K562 (cell line): Measurements from ENCODE around the gene MARK3. TPM values are rescaled to one million over a fixed set of nuclear protein-coding genes. Genes with fewer than 3 reads are reported as not detected.

Experiments used
- ATAC-seq: fragments of 200-7000 bp; cut with Tn5 transposase; 3 replicates; pipeline ENCODE4 v1.9.1; 2020; ENCODE audit warnings: moderate library complexity
- BruUV-seq: library from RNA; stranded (reverse); fragments of 400-500 nt; replicated peaks from 2 replicates; lab custom pipeline; 2021; lab: Mats Ljungman, UMichigan
- CTCF ChIA-PET: fragments of 300-600 bp; formaldehyde crosslinking; extraction: SDS; loops from one replicate; lab custom pipeline; 2021; ENCODE audit warnings: low intra/inter-chr PET ratio; lab: Yijun Ruan, JAX
- POLR2A ChIA-PET: fragments of 300-600, 350-650 bp; sonication (Branson Sonifier 250); formaldehyde crosslinking; extraction: SDS; loops from one replicate; lab custom pipeline; 2021; ENCODE audit warnings: antibody characterized with exemption, inconsistent platforms; lab: Yijun Ruan, JAX
- DNase-seq, 4 experiments: peaks; one replicate each; pipeline versions ENCODE4 v3.0.0 to v3.0.0-alpha.2; 2011 to 2018; ENCODE audit warnings: low spot score in 3 of 4, mixed read lengths in 3 of 4; ENCODE audit errors: extremely low read depth in 1 of 4
- FAIRE-seq: peaks from 2 replicates; lab custom pipeline; 2011; peaks lifted over from hg19 to GRCh38; lab: Jason Lieb, UNC
- H2AFZ ChIP-seq: 2 replicates; pipeline ENCODE4 v1.6.0; 2011; ENCODE audit warnings: low read depth, low read length, control low read depth, inconsistent platforms
- H3K27ac ChIP-seq: fragments of 200-600 bp; 3 replicates; pipeline ENCODE4 v1.8.0; 2011; ENCODE audit warnings: low read depth, mild to moderate bottlenecking, control low read depth, inconsistent platforms, low read length, moderate library complexity, mixed read lengths; ENCODE audit errors: extremely low read depth
- H3K27me3 ChIP-seq, 2 experiments: fragments of 300-600 bp in 1 of 2; 2 replicates in 1 of 2; 3 replicates in 1 of 2; pipeline versions ENCODE4 v1.6.0 to v1.8.0; 2011; ENCODE audit warnings: inconsistent platforms in 2 of 2, low read length in 2 of 2, mild to moderate bottlenecking in 1 of 2, mixed read lengths in 1 of 2, moderate library complexity in 1 of 2; ENCODE audit not compliant: control insufficient read depth in 2 of 2, insufficient read depth in 2 of 2
- H3K36me3 ChIP-seq: fragments of 300-600 bp; 3 replicates; pipeline ENCODE4 v1.8.0; 2011; ENCODE audit warnings: mild to moderate bottlenecking, low read length, inconsistent platforms; ENCODE audit not compliant: control insufficient read depth, insufficient read depth
- H3K4me1 ChIP-seq, 2 experiments: fragments of 200-600 bp in 1 of 2; replicated peaks in 1 of 2; 2 replicates in 1 of 2; 3 replicates in 1 of 2; pipeline versions ENCODE4 v1.5.1 to v1.8.0; 2011; ENCODE audit warnings: inconsistent platforms in 2 of 2, low read length in 2 of 2, mild to moderate bottlenecking in 1 of 2, mixed read lengths in 1 of 2, moderate library complexity in 1 of 2; ENCODE audit not compliant: control insufficient read depth in 2 of 2, insufficient read depth in 2 of 2
- H3K4me2 ChIP-seq: 2 replicates; pipeline ENCODE4 v1.6.1; 2011; ENCODE audit warnings: low read length, control low read depth, inconsistent platforms, mixed read lengths; ENCODE audit not compliant: insufficient read depth
- H3K4me3 ChIP-seq: fragments of 200-600 bp; sonication (generic), shearing (Covaris generic); 2 replicates; pipeline ENCODE4 v1.5.1; 2016; ENCODE audit warnings: control low read depth, inconsistent platforms
- H3K79me2 ChIP-seq: fragments of 200-600 bp; 3 replicates; pipeline ENCODE4 v1.8.0; 2011; ENCODE audit warnings: low read length, inconsistent platforms; ENCODE audit not compliant: control insufficient read depth, insufficient read depth
- H3K9ac ChIP-seq, 2 experiments: 2 replicates each; pipeline versions ENCODE4 v1.6.0 to v1.6.1; 2011; ENCODE audit warnings: low read depth in 2 of 2, low read length in 2 of 2, control low read depth in 1 of 2, inconsistent platforms in 1 of 2, mild to moderate bottlenecking in 1 of 2, mixed read lengths in 1 of 2; ENCODE audit not compliant: insufficient read depth in 1 of 2
- H3K9me1 ChIP-seq: one replicate; pipeline ENCODE4 v1.6.0; 2011; ENCODE audit warnings: inconsistent platforms, mild to moderate bottlenecking, low read length, moderate library complexity; ENCODE audit not compliant: control insufficient read depth, insufficient read depth
- H3K9me3 ChIP-seq: replicated peaks from 2 replicates; pipeline ENCODE4 v1.5.1; 2011; ENCODE audit warnings: low read depth, low read length, inconsistent platforms; ENCODE audit not compliant: control insufficient read depth, insufficient read depth
- H4K20me1 ChIP-seq: replicated peaks from 2 replicates; pipeline ENCODE4 v1.6.1; 2011; ENCODE audit warnings: low read length, inconsistent platforms, mixed read lengths; ENCODE audit not compliant: control insufficient read depth, insufficient read depth
- CEBPG ChIP-seq, 3 experiments: fragments of 200-800 bp in 1 of 3; sonication (Bioruptor generic) in 1 of 3; sonication (generic) in 1 of 3; formaldehyde crosslinking in 1 of 3; IDR thresholded peaks in 2 of 3; conservative IDR thresholded peaks in 1 of 3; 2 replicates each; pipeline versions ENCODE4 v1.6.1 to v1.8.0; 2016 to 2022; ENCODE audit warnings: missing compliant biosample characterization in 2 of 3, missing genetic modification characterization in 2 of 3, mild to moderate bottlenecking in 1 of 3, missing genetic modification reagents in 1 of 3
- EGR1 ChIP-seq: fragments of 450-650 bp; conservative IDR thresholded peaks from 2 replicates; pipeline ENCODE4 v1.6.1; 2017; ENCODE audit warnings: mild to moderate bottlenecking
- ETV5 ChIP-seq: sonication (generic); formaldehyde crosslinking; IDR thresholded peaks from 2 replicates; pipeline ENCODE4 v1.4.0; 2020; ENCODE audit warnings: low read depth, mild to moderate bottlenecking, missing genetic modification reagents
- KLF13 ChIP-seq: fragments of 450-650 bp; IDR thresholded peaks from 2 replicates; pipeline ENCODE4 v1.6.1; 2016; ENCODE audit warnings: missing genetic modification characterization, low read depth, mild to moderate bottlenecking, missing compliant biosample characterization, moderate library complexity, borderline replicate concordance
- KLF16 ChIP-seq: IDR thresholded peaks from 2 replicates; pipeline ENCODE4 v1.6.1; 2016; ENCODE audit warnings: antibody characterized with exemption
- TBL1XR1 ChIP-seq, 2 experiments: IDR thresholded peaks; 2 replicates each; pipeline ENCODE4 v1.6.1; 2012; ENCODE audit warnings: improper control_type of control experiment in 2 of 2, low read length in 2 of 2, mild to moderate bottlenecking in 1 of 2
- ZBTB8A ChIP-seq: fragments of 450-650 bp; IDR thresholded peaks from 2 replicates; pipeline ENCODE4 v1.6.1; 2018; ENCODE audit warnings: mild to moderate bottlenecking, moderate library complexity; ENCODE audit not compliant: partially characterized antibody
- ZNF584 ChIP-seq: fragments of 200-800 bp; sonication (Bioruptor generic); IDR thresholded peaks from 2 replicates; pipeline ENCODE4 v1.6.1; 2016; ENCODE audit warnings: low read depth, mild to moderate bottlenecking, missing genetic modification characterization, missing compliant biosample characterization
- ZNF785 ChIP-seq: fragments of 250-450 bp; sonication (Bioruptor Pico); IDR thresholded peaks from 2 replicates; pipeline ENCODE4 v1.4.0; 2020; ENCODE audit warnings: mild to moderate bottlenecking
- WGBS: fragments of 100-300 bp; shearing (Covaris generic); methylation state at CpG from one replicate; pipeline ENCODE4 v1.1.6; 2016; ENCODE audit warnings: low coverage, mixed read lengths; ENCODE audit not compliant: insufficient coverage; ENCODE audit errors: missing lambda C conversion rate; 5-methylcytosine and 5-hydroxymethylcytosine counted together
- in situ Hi-C: fragments of 300-500 bp; cut with MboI; formaldehyde crosslinking; loops from 4 replicates; pipeline ENCODE4 v1.15.0; 2018; ENCODE audit warnings: inconsistent platforms, mixed read lengths
- intact Hi-C: fragments of 100-400 bp; cut with micrococcal nuclease; formaldehyde crosslinking; loops from 2 replicates; pipeline ENCODE4 v1.14.2; 2022
- polyA plus RNA-seq, 8 experiments: library from polyadenylated mRNA; depleted of rRNA in 4 of 8; stranded (reverse) in 5 of 8; unstranded in 3 of 8; fragments of >200 nt; fragmentation: Nextera tagmentation in 2 of 8; fragmentation: Illumina TruSeq in 1 of 8; extraction: Ambion mirVana in 2 of 8; extraction: Trizol in 1 of 8; gene quantifications; 2 replicates each; pipeline versions ENCODE4 v1.2.1 to v1.2.3, GENCODE V29; 2011 to 2014; ENCODE audit warnings: inconsistent platforms in 1 of 8, missing spikeins in 1 of 8
- total RNA-seq, 7 experiments: library from RNA; depleted of rRNA in 6 of 7; stranded (reverse); fragments of >200 nt in 6 of 7; fragmentation: Illumina TruSeq in 2 of 7; extraction: Trizol in 2 of 7; gene quantifications; 2 replicates each; pipeline versions ENCODE4 v1.2.1 to v1.2.3, GENCODE V29; 2011 to 2021; ENCODE audit warnings: low replicate concordance in 1 of 7
- TF ChIP-seq, protein P1 (sequence below): fragments of 450-650 bp; formaldehyde crosslinking; IDR thresholded peaks from 2 replicates; pipeline ENCODE4 v1.4.0; 2020; ENCODE audit warnings: mild to moderate bottlenecking, moderate library complexity
- TF ChIP-seq, protein P2 (sequence below): fragments of 200-800 bp; sonication (Bioruptor generic); IDR thresholded peaks from 2 replicates; pipeline ENCODE4 v1.6.1; 2017; ENCODE audit warnings: missing genetic modification characterization, missing compliant biosample characterization

The MARK3 gene
- total and polyA plus RNA-seq, 9 of the 15 experiments (the other 6 are each of a cell fraction or from before 2014, with no cell fraction given): 10.1 to 68.7 (median 56.3) TPM

DNA sequence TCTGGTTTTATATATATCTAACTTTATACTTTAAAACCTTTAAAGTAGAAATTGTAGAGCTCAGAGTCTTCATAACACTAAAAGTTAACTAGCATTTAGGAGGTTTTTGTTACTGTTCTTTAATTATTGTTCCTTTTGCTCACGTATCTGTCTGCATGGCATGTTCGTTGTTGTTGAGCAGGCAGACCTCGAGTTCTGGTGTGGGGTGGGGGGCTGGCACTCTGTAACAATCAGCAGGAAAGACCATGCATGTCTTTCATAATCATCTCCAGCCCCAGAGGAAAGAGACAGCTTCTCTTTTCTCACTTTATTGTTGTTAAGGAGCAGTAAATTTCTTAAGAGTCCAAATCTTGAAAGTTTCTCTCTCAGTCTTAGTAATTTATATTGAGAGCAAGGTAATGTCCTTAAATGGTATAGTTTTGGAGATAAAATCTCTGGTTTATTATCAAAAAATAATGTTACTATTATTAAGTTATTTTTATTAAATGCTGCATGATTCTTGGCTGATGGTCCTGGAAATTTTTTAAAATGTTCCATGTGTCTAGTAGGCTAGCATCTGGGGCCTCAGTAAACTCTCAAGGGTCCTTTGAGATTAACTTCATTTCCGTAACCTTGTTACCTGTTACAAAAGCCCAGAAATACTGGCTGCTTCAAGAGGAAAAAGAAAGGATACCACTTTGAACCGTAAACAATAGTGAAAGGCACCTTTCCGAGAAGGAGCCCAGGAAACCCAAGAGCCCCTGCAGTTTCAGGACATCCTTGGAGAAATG lies 107.1 kb downstream of the MARK3 start:
- Histone ChIP-seq H3K4me1 (no peaks in the 10 kb centered on the region), H3K9ac (no peak overlapping the region), H3K27ac (no peak overlapping the region), H3K27me3 (no peaks in the 10 kb centered on the region), H4K20me1 (no peaks in the 10 kb centered on the region), H3K4me2 (no peak overlapping the region), H3K36me3 (peaks cover 57% of the 10 kb centered on the region), H3K9me1 (no peaks in the 10 kb centered on the region), H3K9me3 (no peaks in the 10 kb centered on the region), H3K79me2 (no peaks in the 10 kb centered on the region), H3K4me3 (no peak overlapping the region), H2AFZ (no peak overlapping the region)
- intact Hi-C loops (no loop called here), in situ Hi-C loops (no loop called here)
- no TSS peak for BruUV-seq
- WGBS: 86% methylated on average over 6 of the region's 6 CpGs
- DNase-seq: no peak
- no peak for TF ChIP-seq ZBTB8A
- TF ChIP-seq ZNF785 (CRISPR knock-in tag): no peak
- TF ChIP-seq KLF16: no peak
- no peak for TF ChIP-seq CEBPG (CRISPR knock-in tag; IDR thresholded peaks at IDR 0.05)
- TF ChIP-seq CEBPG (tag; conservative IDR thresholded peaks at IDR 0.05 in 1 of 2, IDR thresholded peaks at IDR 0.05 in 1 of 2): no peak
- POLR2A ChIA-PET: interaction anchor here (0.6 kb wide), 1 partner anchor 21 kb away, joined by 3 read pairs; no protein-coding TSS in a partner anchor
- ATAC-seq: no peak
- FAIRE-seq: no peak
- CTCF ChIA-PET: no interaction called here

DNA sequence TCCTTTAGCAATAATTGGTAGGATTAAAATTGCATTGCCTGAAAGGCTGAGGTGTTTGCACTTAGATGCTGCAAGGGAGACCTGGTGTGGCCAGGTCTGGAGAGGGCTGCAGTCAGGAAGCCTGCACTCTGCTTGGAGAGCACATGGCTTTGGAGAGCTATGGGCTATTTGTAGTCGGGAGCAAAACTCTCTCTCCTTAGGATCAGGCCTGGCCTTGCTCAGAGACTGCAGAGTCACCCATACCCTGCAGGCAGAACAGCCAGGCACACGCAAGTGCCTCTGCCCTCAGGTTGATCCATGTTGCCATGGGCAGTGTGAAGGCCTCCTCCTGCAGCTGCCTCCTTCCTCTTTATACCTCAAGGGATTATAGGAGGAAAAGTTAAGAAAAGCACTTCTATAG lies 110.6 kb downstream of the MARK3 start:
- Histone ChIP-seq H4K20me1 (0 out of 2 replicates have a peak, but pooled peaks cover 3% of the 10 kb centered on the region), H3K9me1 (no peaks in the 10 kb centered on the region), H3K27ac (no peak overlapping the region), H2AFZ (no peak overlapping the region), H3K36me3 (peaks cover 65% of the 10 kb centered on the region), H3K4me2 (no peak overlapping the region), H3K4me3 (no peak overlapping the region), H3K9me3 (no peaks in the 10 kb centered on the region), H3K4me1 (peaks cover 3 to 4% of the 10 kb centered on the region in 2 experiments; a peak in 4 of 5 replicates), H3K9ac (no peak overlapping the region), H3K27me3 (no peaks in the 10 kb centered on the region), H3K79me2 (peaks cover 3% of the 10 kb centered on the region; the same call in 1 of the 3 replicates)
- POLR2A ChIA-PET: no interaction called here
- WGBS: 87% methylated on average over 2 of the region's 2 CpGs
- in situ Hi-C loops: no loop called here
- no peak for DNase-seq
- intact Hi-C loops: no loop called here
- BruUV-seq: no TSS peak
- no peak for ATAC-seq
- FAIRE-seq: no peak
- CTCF ChIA-PET: no interaction called here
- TF ChIP-seq KLF13 (tag) (no peak), ETV5 (CRISPR knock-in tag) (no peak), TBL1XR1 (IDR thresholded peaks at IDR 0.05; ENCODE audit: low read length in 2 of 2) (no peak), EGR1 (no peak), ZNF584 (CRISPR knock-in tag) (no peak)
- TF ChIP-seq, protein P1, sequence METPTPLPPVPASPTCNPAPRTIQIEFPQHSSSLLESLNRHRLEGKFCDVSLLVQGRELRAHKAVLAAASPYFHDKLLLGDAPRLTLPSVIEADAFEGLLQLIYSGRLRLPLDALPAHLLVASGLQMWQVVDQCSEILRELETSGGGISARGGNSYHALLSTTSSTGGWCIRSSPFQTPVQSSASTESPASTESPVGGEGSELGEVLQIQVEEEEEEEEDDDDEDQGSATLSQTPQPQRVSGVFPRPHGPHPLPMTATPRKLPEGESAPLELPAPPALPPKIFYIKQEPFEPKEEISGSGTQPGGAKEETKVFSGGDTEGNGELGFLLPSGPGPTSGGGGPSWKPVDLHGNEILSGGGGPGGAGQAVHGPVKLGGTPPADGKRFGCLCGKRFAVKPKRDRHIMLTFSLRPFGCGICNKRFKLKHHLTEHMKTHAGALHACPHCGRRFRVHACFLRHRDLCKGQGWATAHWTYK (CRISPR knock-in tag): no peak
- TF ChIP-seq, protein P2, sequence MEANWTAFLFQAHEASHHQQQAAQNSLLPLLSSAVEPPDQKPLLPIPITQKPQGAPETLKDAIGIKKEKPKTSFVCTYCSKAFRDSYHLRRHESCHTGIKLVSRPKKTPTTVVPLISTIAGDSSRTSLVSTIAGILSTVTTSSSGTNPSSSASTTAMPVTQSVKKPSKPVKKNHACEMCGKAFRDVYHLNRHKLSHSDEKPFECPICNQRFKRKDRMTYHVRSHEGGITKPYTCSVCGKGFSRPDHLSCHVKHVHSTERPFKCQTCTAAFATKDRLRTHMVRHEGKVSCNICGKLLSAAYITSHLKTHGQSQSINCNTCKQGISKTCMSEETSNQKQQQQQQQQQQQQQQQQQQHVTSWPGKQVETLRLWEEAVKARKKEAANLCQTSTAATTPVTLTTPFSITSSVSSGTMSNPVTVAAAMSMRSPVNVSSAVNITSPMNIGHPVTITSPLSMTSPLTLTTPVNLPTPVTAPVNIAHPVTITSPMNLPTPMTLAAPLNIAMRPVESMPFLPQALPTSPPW (CRISPR knock-in tag): no peak
